COLO668 (cell line): ENCODE data around the gene CEACAM1.
"Not testable (repeated sequence)": the region's sequence is repeated elsewhere in the genome, so short reads cannot be mapped to it uniquely, and the experiment has no call there.

Source experiments
- DNase-seq: peaks from one replicate; lab custom pipeline; 2025; ENCODE audit not compliant: unreplicated experiment; lab: John Stamatoyannopoulos, UW

Gene CEACAM1

DNA sequence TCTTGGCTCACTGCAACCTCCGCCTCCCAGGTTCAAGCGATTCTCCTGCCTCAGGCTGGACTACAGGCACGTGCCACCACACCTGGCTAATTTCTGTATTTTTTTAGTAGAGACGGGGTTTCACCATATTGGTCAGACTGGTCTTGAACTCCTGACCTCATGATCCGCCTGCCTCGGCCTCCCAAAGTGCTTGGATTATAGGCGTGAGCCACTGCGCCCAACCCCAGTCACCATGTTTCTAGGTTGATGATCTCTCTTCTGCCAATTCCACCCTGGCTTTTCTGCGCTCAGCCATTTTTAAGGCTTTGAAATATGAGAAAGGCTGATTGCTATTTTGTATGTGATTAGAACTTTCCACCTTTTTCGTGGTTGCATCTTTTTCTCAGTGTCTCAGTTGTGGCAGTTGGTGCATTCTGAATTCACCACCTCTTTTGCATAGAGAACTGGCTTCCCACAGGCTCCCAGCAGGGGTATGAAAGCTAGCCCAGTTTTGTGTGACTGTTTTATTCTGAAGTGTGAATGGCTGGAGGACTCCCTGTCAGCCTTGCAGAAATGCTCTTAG, 15.5 kb downstream of the CEACAM1 start:
- no peak for DNase-seq

DNA sequence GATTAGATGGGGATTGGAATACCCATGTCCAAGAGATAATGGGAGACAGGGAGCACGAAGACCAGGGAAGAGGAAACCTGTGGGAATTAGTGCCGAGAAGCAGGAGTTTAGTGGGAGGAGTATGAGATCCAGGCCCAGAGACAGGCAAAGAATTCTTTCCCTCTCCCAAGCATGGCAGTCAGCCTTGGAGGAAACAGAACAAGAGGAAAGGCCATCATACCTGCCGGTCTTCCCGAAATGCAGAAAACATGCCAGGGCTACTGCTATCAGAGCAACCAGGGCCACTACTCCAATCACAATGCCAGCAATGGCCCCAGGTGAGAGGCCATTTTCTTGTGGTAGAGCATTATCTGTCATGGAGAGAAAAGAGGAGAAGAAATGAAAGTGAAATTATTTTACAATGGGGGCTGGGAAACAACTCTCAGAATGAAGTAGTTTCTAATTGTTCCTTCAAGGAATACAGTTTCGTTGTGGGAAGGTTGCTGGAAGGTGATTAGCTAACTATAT, 16.1 kb downstream of the CEACAM1 start:
- no peak for DNase-seq

DNA sequence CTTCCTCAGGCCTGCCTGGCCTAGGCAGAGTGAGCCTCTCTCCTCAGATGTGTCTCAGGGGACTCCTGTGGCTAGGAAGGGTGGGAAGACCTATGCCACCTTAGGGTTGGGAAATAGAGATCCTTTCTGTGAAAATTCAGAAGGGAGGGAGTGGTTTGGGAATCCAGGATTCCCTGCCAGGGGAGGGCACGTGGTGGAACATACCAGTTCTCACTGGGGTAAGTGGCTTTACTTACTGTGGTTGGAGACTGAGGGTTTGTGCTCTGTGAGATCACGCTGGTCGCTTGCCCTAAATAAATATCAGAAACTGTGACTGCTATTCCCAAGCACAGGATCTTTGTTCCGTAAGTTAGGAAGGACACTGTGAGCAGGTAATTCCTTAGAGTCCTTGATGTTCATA, 16.9 kb downstream of the CEACAM1 start:
- DNase-seq: no peak

DNA sequence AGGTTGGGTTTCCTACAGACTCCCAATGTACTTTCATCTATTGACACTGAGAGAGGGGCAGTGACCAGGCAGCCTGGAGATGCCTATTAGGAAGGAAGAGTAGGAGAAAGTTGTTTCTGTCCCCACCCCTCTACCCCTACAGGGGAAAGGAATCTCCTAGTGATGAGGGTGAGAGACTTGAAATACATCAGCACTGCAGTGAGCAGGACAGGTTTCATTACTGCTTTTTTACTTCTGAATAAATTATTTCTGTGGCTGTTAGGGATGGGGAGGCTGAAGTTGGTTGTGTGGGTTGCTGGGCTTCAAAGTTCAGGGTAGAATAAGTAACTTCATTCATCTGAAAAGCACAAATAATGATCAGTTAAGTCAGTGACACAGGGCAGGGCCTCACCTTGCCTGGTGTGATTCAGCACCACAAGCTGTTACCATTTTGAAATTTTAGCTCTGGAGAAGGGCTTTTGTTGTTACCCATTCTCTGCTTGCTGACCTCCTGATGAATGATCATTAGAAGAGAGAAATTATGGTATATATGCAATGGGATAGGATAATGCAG, 19.3 kb downstream of the CEACAM1 start:
- no peak for DNase-seq

DNA sequence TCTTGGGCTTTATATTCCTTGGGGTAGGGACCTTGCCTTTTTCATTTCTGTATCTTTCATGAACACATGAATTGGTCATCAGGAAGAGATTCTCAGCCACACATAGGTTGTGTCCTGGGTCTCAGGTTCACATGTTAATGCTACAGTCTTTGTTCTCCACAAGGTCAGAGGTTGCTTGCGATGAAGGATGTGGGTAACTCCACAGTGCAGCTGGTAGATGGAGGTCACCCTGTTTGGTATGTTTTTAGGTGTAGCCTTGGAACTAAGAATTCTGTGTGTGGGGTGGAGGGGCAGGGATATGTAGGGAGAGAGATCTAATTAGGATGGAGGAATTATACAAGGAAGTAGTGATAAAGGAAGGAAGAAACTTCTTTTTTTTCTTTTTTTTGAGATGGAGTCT, 23.2 kb downstream of the CEACAM1 start:
- no peak for DNase-seq

DNA sequence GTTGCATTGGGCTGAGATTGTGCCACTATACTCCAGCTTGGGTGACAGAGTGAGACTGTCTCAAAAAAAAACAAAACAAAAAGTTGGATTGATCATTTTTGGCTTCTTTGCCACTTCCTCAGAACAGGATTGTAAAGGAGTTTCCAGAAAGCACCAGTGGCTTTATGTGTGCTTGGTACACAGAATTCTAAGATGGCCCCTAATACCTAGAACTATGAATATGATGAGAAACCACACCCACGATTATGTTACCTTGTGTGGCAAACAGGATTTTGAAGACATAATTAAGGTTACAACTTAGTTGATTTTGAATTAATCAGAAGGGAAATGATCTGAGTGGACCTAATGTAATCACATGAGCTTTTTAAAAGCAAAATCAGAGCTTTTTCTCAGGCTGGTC, 26.5 kb downstream of the CEACAM1 start:
- no peak for DNase-seq

DNA sequence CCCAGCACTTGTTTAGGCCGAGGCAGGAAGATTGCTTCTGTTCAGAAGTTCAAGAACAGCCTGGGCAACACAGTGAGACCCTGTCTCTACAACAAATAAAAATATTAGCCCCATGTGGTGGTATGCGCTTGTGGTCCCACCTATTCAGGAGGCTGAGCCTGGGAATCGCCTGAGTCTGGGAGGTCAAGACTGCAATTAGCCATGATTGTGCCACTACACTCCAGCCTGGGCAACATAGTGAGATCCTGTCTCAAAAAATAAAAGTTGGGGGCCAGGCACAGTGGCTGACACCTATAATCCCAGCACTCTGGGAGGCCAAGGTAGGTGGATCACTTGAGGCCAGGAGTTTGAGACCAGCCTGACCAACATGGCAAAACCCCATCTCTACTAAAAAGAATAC, 27.0 kb downstream of the CEACAM1 start:
- not testable (repeated sequence) for DNase-seq

DNA sequence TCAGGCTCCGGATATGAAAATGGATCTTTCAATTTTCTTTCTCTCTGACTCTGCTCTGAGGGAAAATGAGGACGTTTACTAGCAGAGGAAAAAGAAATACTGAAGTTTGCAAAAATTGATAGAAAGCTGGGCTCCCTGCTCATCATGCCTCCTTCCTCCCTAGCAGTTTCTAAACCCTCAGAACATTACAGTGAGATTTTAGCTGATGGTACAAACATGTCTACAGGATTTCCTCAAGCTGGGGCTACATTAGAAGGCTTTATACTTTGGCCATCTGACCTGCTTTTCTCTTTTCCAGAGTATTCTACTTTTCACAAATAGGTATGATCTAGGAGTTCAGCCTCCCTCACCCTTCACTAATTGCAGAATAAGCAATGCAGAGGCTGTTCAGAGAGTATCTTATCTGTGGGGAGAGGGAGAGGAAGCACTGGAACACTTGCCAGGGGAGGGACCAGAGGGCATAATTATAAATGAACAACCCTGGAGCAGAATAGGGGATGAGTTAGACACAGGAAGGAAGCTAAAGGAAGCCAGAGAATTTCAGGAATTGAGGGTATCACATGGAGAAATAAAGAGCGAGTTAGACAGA, 30.0 kb downstream of the CEACAM1 start:
- DNase-seq: peak; percentile 12

DNA sequence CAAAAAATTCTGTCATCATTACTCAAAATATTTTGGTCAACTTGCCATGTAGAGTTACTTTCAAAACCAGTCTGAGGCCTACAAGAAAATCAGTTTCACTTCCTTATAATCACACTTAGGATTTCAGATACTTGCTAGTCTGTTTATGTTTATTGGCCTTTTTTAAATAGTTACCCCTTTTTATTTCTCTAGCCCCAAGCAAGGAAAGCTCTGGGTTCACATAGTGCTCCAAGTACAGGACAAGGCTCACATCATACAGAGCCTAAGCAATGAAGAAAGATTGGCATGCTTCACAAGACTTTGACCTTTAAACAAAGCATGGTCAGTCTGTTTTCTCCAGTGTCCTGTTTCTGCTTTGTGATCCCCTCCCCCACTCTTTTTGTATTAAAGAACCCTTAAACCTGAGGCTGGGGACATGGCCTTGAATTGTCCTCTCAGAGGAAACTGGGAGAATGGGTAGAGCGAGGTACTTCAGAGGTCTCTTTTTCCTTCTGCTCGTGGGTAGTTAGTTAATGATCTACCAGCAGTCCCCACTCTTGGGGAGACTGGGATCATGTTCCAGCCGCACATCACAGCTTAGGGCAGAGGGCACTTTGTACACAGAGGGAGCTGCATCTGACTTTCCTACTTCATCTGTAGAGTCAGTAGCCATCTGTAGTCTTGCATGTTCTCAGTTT, 30.7 kb downstream of the CEACAM1 start:
- peak; percentile 77 for DNase-seq

DNA sequence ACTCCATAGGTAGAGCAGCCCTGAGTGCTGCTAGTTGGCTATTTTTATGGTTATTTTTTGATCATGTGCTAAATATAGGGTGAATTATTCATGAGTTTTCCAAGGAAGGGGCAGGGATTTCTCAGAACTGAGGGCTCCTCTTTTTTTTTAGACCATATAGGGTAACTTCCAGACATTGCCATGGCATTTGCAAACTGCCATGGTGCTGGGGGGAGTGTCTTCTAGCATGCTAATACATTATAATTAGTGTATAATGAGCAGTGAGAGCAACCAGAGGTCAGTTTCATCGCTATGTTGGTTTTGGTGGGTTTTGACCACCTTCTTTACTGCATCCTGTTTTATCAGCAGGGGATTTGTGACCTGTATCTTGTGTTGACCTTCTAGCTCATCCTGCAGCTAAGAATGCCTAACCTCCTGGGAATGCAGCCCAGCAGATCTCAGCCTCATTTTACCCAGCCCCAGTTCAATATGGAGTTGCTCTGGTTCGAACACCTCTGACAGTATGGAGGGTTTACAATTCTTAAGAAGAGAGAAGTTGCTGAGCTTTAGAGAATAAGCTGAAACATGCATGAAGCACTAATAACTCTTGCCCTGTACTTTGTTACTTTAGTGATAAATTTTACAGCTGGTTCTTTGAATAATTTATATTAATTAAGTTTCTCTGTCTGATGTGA, 31.7 kb downstream of the CEACAM1 start:
- no peak for DNase-seq

DNA sequence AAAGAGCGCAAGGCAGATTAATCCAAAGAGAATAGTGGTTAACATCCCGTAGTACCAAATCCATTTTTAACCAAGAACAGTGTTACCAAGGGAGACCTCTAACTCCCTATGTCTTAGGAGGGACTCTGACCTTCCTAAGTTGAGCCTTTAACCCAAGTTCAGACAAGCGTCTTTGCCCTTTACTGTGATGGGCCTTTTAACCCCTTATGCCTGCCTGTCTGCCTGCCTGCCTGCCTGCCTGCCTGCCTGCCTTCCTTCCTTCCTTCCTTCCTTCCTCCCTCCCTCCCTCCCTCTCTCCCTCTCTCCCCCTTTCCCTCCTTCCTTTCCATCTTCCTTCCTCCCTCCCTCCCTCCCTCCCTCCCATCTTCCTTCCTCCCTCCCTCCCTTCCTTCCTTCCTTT, 32.6 kb downstream of the CEACAM1 start:
- DNase-seq: no peak

DNA sequence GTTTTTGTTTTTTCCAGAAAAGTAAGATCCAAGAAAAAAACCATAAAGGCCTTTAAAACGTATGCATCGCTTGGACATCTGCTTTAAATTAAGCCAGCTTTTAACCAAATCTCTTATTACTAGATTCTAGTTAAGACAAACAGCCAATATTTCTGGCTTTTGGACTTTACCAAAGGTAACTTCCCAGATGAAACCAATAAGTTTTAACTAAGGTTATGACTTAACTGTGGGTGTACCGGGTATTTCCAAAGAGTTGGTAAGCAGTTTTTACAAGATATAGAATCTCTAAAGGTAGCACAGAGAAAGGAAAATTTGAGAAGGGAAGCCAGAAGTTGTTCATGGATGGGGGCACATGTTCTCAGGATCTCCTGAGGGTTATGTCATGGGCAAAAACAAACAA, 34.0 kb downstream of the CEACAM1 start:
- DNase-seq: no peak

DNA sequence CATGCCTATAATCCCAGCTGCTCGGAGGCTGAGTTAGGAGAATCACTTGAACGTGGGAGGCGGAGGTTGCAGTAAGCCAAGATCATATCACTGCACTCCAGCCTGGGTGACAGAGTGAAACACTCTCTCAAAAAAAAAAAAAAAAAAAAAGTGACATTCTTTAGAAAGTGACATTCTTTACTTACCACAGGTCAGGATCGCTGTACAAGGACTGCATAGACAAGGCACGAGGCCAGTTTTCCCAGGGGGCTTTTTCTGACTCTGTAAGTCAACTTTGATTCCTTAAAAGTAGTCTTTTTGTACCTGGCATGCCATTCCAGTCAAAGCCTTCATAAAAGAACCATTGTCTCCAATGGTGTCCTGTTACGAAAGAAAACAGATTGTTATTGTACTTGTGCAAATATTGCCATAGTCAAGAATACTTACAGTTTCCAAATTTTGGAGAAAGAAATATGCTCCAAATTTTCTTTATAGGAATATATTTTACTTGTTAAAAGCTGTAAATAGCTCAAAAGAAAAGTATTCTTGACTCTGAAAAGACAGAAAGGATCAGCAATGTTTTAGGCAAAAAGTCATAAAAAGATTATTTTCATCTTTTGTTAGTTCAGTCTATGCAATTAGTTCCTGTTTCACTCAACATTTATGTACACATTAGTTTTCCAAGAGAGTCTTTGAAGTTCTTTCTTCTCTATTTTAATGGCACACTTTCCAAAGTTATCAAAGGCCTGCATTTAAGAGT, 39.3 kb downstream of the CEACAM1 start:
- DNase-seq: no peak

DNA sequence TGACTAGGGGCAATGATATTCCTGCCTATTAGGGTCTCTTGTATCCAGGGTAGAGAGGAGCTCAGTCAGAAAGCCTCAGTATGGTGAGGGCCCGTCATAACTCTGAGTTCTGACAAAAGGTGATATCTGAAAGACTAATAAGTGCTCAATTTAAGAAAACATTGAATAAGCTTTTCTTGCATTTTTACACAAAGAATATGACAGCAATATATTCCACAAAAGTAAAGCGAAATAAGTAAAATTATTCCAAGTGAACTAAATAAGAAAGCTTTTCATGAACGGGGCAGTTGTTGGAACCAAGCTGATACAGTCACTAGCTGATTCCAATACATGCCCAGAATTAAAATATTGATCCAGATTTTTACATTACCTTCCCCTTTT, 40.5 kb downstream of the CEACAM1 start:
- no peak for DNase-seq

DNA sequence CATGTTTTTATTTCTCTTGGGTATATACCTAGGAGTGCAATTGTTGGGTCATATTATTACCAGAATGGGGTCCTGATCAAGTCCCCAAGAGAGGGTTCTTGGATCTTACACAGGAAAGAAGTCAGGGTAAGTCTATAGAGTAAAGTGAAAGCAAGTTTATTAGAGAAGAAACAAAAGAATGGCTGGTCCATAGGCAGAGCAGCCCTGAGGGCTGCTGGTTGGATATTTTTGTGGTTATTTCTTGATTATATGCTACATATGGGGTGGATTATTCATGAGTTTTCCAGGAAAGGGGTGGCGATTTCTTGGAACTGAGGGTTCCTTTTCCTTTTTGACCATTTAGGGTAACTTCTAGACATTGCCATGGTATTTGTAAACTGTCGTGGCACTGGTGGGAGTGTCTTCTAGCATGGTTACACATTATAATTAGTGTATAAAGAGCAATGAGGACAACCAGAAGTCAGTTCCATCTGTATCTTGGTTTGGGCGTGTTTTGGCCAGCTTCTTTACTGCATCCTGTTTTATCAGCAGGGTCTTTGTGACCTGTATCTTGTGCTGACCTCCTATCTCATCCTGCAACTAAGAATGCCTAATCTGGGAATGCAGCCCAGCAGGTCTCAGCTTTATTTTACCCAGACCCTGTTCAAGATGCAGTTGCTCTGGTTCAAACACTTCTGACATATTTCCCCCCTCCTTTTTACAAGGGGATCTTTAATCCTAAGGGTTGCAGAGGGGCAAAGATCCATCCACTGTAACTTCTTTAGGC, 41.1 kb downstream of the CEACAM1 start:
- DNase-seq: no peak

DNA sequence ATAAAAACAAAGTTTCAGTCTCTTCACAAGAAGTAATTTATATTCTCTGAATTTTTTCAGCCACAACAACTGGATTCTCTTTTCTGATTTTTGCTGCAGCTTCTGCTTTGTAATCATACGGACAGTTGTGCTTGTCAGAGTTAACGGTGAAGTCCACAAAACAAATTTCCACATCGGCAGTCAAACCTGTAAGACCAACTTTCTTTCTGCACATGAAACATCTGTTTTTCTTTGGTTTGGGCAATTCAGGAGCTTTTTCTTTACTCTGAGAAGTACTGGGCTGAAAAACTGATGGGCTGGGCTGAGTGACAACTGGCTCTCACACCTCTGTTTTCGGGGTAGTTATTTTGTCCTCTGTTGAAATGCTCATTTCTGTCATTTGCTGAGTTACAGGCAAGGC, 43.2 kb downstream of the CEACAM1 start:
- DNase-seq: not testable (repeated sequence)

DNA sequence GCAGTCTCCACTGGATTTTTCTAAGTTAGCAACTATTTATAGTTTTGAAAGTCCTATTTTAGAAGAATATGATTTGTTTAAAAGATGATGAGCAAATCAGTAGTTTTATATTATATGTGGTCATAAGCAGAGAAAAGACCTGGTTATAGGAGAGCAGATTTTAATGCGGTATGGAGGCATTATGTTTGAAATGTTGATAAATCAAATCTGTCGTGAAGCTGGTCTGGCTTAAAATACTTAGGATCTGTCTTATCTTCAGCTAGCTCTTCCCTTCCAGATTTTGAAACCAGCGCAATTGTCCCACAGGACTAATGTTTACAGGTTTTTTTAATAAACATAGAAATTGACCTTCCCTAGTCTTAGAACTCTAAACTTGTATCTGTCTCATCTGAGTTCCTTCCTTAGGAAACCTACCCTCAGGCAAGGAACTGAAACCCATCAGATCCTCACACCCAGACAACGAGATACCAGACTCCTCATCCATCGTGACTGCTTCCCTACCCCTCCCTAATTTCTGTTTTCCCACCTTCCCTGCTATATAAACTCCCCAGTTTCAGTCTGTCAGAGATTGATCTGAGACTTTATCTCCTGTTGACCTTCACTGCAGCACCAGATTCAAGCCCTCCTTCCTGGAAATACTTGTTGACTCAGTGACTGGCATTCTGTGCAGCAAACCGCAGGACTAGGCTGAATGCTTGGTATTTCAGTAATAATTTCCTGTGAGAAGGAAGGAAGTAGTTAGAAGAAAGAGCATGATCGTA, 47.8 kb downstream of the CEACAM1 start:
- DNase-seq: no peak

DNA sequence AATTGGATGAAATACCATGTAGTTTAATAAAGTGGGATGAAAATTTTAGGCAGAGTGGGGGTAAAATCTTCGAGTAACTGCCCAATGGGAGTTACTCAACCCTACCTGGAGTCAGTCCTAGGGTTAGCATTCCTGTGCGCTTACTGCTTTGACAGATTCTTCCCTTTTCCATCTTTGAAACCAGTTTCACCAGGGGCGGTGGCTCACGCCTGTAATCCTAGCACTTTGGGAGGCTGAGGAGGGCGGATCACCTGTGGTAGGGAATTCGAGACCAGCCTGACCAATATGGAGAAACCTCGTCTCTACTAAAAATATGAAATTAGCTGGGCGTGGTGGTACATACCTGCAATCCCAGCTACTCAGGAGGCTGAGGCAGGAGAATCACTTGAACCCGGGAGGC, 48.5 kb downstream of the CEACAM1 start:
- DNase-seq: no peak

DNA sequence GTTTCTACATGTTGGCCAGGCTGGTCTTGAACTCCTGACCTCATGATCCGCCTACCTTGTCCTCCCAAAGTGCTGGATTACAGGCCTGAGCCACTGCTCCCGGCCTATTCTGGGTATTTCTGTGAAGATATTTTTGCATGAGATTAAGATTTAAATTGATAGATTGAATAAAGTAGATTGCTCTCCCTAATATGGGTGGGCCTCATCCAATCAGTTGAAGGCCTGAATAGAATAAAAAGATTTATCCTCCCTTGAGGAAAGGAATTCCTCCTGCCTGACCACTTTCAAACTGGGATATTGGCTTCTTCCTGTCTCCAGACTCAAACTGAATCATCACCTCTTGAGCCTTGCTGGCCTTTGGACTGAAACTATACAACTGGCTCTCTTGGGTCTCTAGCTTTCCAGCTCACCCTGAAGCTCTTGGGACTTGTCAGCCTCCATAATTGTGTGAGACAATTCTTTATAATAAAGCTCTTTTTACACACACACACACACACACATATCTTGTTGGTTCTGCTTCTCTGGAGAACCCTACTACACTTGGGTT, 49.4 kb downstream of the CEACAM1 start:
- no peak for DNase-seq
